HUDEP-2 (cell line): Measurements from ENCODE around the gene BABAM1.

Experiments used
- DNase-seq, 76 experiments: peaks; one replicate each; lab custom pipeline; 2025; ENCODE audit not compliant: unreplicated experiment in 76 of 76; lab: John Stamatoyannopoulos, UW

Gene BABAM1

GRCh38 chr19:17320435-17320834, 53.2 kb downstream of the BABAM1 start:
- DNase-seq = no peak

GRCh38 chr19:17321655-17322489, 54.6 kb downstream of the BABAM1 start:
- no peak for DNase-seq

DNA sequence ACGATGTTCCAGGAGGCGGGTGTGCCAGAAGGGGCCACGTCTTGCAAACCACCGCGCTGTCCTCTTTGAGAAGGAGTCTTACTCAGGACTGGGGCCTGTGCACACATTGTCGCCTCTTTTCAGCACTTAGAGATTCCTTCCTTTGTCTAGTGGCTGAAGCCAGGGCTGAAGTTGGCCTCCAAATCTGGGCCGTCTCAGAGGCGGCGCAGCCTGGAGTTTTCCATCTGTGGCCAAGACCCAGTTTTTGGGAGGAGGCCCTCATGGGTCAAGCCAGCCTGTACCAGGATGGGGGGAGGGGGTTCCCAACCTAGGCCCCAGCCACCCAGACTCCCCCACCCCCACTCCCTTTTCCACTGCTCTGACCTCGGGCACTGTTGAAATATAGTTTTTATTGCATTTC, 55.6 kb downstream of the BABAM1 start:
- DNase-seq = no peak

- no peak for DNase-seq
Observed at GRCh38 chr19:17323300-17323963, 56.2 kb downstream of the BABAM1 start.

- peak in 4 of 76 experiments; percentile 7 to 30 (median 20) for DNase-seq
Observed at GRCh38 chr19:17323964-17324332, 56.7 kb downstream of the BABAM1 start.

- no peak for DNase-seq
Observed at GRCh38 chr19:17324357-17325114, 57.3 kb downstream of the BABAM1 start.

DNA sequence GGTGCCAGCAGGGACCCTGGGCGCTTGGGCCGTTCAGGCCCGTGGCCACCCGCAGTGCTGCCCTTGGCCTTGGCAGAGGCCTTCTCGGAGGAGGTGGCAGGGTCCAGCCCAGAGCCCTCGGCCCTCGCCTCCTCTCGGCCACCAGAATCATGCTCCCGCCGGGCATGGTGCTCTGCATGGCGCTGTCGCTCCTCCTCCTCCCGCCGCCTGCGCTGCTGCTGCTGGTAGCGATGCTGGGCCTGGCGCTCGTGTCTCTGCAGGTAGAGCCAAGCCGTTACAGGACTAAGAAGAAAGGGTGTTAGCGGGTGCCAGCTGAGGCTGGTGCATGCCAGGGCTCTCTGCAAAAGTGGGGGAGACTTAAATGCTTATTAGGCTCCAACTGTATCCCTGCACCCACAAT, 57.9 kb downstream of the BABAM1 start:
- no peak for DNase-seq

- no peak for DNase-seq
Observed at GRCh38 chr19:17325881-17326594, 58.8 kb downstream of the BABAM1 start.

DNA sequence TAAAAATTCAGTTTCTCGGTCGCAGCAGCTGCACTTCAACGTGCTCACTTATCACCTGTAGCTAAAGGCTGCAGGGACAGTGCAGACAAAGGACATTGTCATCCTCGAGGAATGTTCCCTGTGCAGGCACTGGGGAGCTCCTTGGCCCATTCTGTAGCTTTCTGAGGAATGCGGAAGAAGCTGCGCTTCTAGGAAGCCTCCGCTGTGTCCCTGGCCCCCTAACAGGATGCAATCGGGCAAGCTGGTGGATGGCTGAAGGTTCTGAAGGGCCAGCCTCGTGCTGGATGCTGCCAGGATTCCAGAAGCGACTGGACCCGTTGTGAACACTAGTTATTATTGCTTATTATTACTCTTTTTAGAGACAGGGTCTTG, 59.3 kb downstream of the BABAM1 start:
- no peak for DNase-seq

DNA sequence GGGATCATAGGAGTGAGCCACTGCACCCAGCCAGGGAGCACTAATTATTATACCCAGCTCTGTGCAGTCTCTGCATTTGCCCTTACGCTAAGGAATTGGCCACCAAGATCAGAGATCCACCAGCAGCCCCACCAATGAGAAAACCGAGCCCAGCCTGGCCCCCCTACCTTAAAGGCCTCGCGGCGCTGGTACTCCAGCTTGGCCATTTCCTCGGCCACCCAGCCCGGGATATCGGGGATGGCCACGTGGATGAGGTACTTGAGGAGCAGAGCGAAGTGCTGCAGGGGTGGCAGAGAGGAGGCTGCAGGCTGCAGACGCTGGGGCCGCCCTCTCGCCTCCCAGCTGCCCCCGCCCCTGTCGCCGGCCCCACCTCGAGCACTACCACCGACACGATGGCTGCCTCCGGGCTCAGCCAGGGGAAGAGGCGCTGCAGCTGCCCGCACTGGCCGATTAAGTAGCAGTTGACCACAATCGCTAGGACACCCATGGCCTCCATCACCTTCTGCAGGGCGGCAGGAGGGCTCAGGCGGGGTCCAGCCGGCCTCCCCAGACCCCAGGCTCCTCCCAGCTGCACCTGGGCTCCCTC, 59.9 kb downstream of the BABAM1 start:
- DNase-seq = no peak

GRCh38 chr19:17327654-17328516, 60.6 kb downstream of the BABAM1 start:
- DNase-seq = peak in 28 of 76 experiments; percentile 9 to 53 (median 23)
